ENCODE results near the gene AP2B1. TPM values are rescaled to one million over a fixed set of nuclear protein-coding genes. Genes with fewer than 3 reads are reported as not detected.

AP2B1 gene
- total RNA-seq, 2 donors from 2014 or later, result 44.5 to 68.3 TPM

DNA sequence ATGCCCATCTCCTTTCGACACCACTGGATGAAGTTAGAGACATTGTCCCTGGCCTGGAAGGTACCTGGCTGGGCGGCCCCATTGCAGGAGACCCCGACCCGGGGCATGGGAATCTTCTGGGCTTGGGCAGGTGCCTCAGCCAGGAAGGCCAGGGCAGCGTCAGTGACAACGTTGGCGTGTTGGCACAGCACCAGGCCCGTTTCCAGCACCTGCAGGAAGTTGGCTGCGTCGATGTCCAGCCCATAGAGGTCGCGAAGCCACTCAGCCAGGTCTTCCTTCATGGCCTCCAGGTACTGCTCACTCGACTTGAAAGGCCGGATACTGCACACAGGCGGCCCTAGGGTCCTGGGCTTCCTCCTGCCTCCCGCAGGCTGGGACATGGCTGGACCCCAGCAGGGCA, 165.3 kb downstream of the AP2B1 start:
- Histone ChIP-seq H3K27me3 (replicated peaks; ENCODE audit: insufficient read depth) (peaks cover 6% of the 10 kb centered on the region), H3K4me1 (ENCODE audit: control insufficient read depth in 1 of 2, low read depth in 2 of 2) (peaks cover 0 to 10% of the 10 kb centered on the region in 2 donors), H3K27ac (no peak overlapping the region), H3K4me3 (no peak overlapping the region), H3K9me3 (no peaks in the 10 kb centered on the region), H3K36me3 (no peaks in the 10 kb centered on the region)
- TF ChIP-seq, protein P1, sequence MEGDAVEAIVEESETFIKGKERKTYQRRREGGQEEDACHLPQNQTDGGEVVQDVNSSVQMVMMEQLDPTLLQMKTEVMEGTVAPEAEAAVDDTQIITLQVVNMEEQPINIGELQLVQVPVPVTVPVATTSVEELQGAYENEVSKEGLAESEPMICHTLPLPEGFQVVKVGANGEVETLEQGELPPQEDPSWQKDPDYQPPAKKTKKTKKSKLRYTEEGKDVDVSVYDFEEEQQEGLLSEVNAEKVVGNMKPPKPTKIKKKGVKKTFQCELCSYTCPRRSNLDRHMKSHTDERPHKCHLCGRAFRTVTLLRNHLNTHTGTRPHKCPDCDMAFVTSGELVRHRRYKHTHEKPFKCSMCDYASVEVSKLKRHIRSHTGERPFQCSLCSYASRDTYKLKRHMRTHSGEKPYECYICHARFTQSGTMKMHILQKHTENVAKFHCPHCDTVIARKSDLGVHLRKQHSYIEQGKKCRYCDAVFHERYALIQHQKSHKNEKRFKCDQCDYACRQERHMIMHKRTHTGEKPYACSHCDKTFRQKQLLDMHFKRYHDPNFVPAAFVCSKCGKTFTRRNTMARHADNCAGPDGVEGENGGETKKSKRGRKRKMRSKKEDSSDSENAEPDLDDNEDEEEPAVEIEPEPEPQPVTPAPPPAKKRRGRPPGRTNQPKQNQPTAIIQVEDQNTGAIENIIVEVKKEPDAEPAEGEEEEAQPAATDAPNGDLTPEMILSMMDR (IDR thresholded peaks at IDR 0.05), result no peak
- DNase-seq (ENCODE audit: low spot score) (no peak), ATAC-seq (ENCODE audit: insufficient number of reproducible peaks, low FRiP score, low read depth) (no peak)

DNA sequence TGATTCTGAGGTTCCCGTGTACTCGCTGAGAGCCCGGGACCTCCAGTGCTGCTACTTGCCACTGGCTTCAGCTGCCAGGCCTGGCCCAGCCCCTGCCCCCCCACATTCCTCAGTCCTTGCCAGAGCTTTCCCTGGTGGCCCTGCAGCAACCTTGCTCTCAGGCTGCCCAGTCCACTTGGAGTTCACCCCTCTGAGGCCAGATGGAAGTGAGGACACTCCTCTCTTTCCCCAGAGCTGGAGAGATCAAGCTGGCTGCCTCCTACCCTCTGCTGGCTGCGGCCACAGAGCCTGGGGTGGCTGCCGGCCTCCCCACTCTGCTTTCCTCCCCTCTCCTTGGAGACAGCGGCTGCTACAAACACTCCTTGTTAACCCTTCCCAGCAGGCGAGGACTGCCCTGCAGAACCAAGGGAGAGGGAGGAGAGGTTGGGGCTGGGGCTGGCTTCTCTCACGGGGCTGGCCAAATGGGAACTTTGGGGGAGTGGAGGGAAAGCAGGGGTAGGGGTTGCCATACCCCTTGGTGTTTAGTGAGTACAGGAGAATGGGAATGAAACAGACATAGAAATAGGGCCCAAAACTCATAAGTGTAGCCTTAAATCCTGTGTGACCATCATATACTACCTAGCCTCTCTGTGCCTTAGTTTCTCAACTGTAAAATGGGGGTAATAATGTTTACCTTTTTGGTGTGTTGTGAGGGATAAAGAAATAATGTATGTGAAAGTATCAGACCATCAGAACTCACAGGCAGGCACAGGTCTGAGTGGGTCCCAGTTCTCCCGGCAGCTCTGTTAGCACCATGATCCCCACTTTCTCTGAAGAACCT, 166.0 kb downstream of the AP2B1 start, which contains the start of gene GAS2L2:
Gene GAS2L2, minus strand, starts transcription at position 295 of the 820 bp plus-strand sequence. CDS start 389 bp downstream, outside the sequence.
- H3K27me3 ChIP-seq (replicated peaks; ENCODE audit: insufficient read depth), result peaks cover 6% of the 10 kb centered on the region
- H3K4me1 ChIP-seq (ENCODE audit: control insufficient read depth in 1 of 2, low read depth in 2 of 2), result peaks cover 0 to 9% of the 10 kb centered on the region in 2 donors
- no peaks in the 10 kb centered on the region for H3K9me3 ChIP-seq
- H3K36me3 ChIP-seq, result no peaks in the 10 kb centered on the region
- ATAC-seq (ENCODE audit: insufficient number of reproducible peaks, low FRiP score, low read depth) (no peak), DNase-seq (ENCODE audit: low spot score) (no peak)
- H3K4me3 ChIP-seq, result no peak within 1 kb of the TSS
- TF ChIP-seq, protein P1 (IDR thresholded peaks at IDR 0.05), result no peak
- H3K27ac ChIP-seq, result no peak within 1 kb of the TSS

DNA sequence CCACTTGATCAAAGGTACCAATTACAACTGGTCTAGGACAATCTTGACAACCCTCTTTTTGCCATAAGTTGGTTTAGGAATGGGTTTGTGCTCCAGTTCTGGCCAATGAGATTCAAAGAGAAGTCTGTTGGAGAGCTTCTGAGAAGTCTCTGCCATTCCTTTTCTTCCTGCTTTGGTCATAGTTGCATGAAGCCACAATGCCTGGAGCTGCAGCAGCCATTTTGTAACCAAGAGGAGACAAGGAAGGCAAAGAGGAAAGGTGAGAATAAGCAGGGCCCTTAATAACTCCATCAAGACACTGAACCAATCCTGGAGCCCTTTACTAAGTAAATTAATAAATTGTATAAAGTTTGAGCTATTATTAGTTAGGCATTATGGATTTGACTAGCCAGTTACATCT, 170.1 kb downstream of the AP2B1 start:
- ATAC-seq (ENCODE audit: insufficient number of reproducible peaks, low FRiP score, low read depth) (no peak), DNase-seq (ENCODE audit: low spot score) (no peak)
- H3K36me3 ChIP-seq, result no peaks in the 10 kb centered on the region
- no peaks in the 10 kb centered on the region for H3K9me3 ChIP-seq
- H3K27ac ChIP-seq, result no peak overlapping the region
- TF ChIP-seq, protein P1 (IDR thresholded peaks at IDR 0.05), result no peak
- H3K27me3 ChIP-seq (replicated peaks; ENCODE audit: insufficient read depth), result no peaks in the 10 kb centered on the region
- no peak overlapping the region for H3K4me3 ChIP-seq
- no peaks in the 10 kb centered on the region for H3K4me1 ChIP-seq (ENCODE audit: control insufficient read depth in 1 of 2, low read depth in 2 of 2)

DNA sequence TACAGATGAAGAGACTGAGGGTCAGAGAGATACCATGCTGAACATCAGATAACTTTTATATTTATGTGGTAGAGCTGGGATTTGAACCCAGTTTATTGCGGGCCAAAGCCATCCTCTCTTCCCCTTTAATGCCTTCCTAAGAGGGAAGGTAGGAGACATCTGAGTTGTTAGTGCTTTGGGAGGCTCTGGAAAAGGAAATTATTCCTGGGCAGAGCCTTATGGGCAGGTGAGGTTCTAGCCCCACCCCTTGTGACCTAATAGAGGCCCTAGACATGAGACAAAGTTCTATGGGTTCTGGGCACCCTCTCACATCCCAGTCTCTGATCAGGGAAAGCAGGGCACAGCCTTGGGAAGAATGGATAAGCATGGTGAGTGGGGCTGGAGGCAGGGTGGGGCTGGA, 173.5 kb downstream of the AP2B1 start, which contains the start of gene C17orf50:
Gene C17orf50, plus strand, starts transcription at position 301 of the 400 bp plus-strand sequence. Its CDS starts 55 bp downstream, at position 356.
- H3K4me1 ChIP-seq (ENCODE audit: control insufficient read depth in 1 of 2, low read depth in 2 of 2), result peaks cover 6 to 7% of the 10 kb centered on the region in 2 donors
- DNase-seq (ENCODE audit: low spot score) (no peak), ATAC-seq (ENCODE audit: insufficient number of reproducible peaks, low FRiP score, low read depth) (no peak)
- no peaks in the 10 kb centered on the region for H3K9me3 ChIP-seq
- no peaks in the 10 kb centered on the region for H3K27me3 ChIP-seq (replicated peaks; ENCODE audit: insufficient read depth)
- TF ChIP-seq, protein P1 (IDR thresholded peaks at IDR 0.05), result no peak
- H3K27ac ChIP-seq, result no peak within 1 kb of the TSS
- no peak within 1 kb of the TSS for H3K4me3 ChIP-seq
- no peaks in the 10 kb centered on the region for H3K36me3 ChIP-seq

DNA sequence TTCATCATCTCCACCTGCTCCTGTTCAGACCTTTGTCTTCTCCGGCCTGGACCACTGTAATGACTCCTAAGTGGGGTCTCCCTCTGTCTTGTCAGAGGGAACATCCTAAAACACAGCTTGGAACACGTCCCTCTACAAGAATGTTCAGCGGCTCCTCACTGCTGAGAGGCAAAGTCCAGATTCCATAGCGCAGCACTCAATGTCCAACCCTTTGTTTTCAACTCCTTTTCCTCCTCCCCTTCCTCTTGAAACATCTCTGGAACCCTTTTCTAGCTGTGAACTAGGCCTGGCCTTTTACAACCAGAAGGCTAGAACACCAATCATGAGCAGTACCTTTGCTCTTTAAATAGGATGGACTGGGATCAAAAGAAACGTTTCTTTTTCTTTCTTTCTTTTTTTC, 174.5 kb downstream of the AP2B1 start:
- Histone ChIP-seq H3K4me3 (no peak overlapping the region), H3K27me3 (replicated peaks; ENCODE audit: insufficient read depth) (no peaks in the 10 kb centered on the region), H3K9me3 (no peaks in the 10 kb centered on the region), H3K27ac (no peak overlapping the region), H3K4me1 (ENCODE audit: control insufficient read depth in 1 of 2, low read depth in 2 of 2) (peaks cover 6 to 7% of the 10 kb centered on the region in 2 donors), H3K36me3 (no peaks in the 10 kb centered on the region)
- TF ChIP-seq, protein P1 (IDR thresholded peaks at IDR 0.05), result no peak
- no peak for DNase-seq (ENCODE audit: low spot score)
- ATAC-seq (ENCODE audit: insufficient number of reproducible peaks, low FRiP score, low read depth), result no peak

All from thoracic aorta (tissue), 2 donors.